B cell (primary cell): ENCODE results near the gene KCNN2. TPM values are rescaled to one million over a fixed set of nuclear protein-coding genes. Genes with fewer than 3 reads are reported as not detected.

ENCODE experiments used
- ATAC-seq: fragments of 200-7000 bp; cut with Tn5 transposase; one replicate; pipeline ENCODE4 v1.10.0; 2021; ENCODE audit warnings: low read depth, mild to moderate bottlenecking, moderate number of reproducible peaks, moderate library complexity
- CTCF ChIA-PET: fragments of 350-600 bp; sonication (Branson Sonifier 250); formaldehyde crosslinking; loops from one replicate; lab custom pipeline; 2021; ENCODE audit warnings: antibody characterized with exemption, inconsistent platforms; lab: Charles Lee
- POLR2A ChIA-PET: fragments of 350-600 bp; sonication (Branson Sonifier 250); formaldehyde crosslinking; loops from one replicate; lab custom pipeline; 2021; ENCODE audit warnings: antibody characterized with exemption; lab: Charles Lee
- DNase-seq: peaks from one replicate; pipeline ENCODE4 v3.0.0; 2013
- H2AFZ ChIP-seq: 2 replicates; pipeline ENCODE4 v1.6.1; 2012; ENCODE audit warnings: mild to moderate bottlenecking, low read depth, low read length; ENCODE audit not compliant: insufficient read depth, poor library complexity, severe bottlenecking
- H3K27ac ChIP-seq, 2 donors: 1 replicate in 1 of 2; 2 replicates in 1 of 2; pipeline ENCODE4 v1.5.1; 2012 to 2013; ENCODE audit warnings: low read length in 2 of 2, mild to moderate bottlenecking in 2 of 2, moderate library complexity in 1 of 2
- H3K27me3 ChIP-seq, 4 experiments: fragments of 200-600 bp in 1 of 4; sonication (generic) in 1 of 4; replicated peaks in 1 of 4; 1 replicate in 2 of 4; 2 replicates in 2 of 4; pipeline versions ENCODE4 v1.6.1 to v1.7.0; 2013 to 2016; ENCODE audit warnings: low read length in 3 of 4, mild to moderate bottlenecking in 2 of 4, mixed read lengths in 1 of 4, moderate library complexity in 1 of 4; ENCODE audit not compliant: insufficient read depth in 4 of 4, control insufficient read depth in 3 of 4; ENCODE audit errors: control extremely low read depth in 1 of 4
- H3K36me3 ChIP-seq, 2 experiments: replicated peaks in 1 of 2; 1 replicate in 1 of 2; 2 replicates in 1 of 2; pipeline versions ENCODE4 v1.6.1 to v1.7.1; 2013; ENCODE audit warnings: low read length in 1 of 2; ENCODE audit not compliant: insufficient read depth in 2 of 2, control insufficient read depth in 1 of 2; ENCODE audit errors: control extremely low read depth in 1 of 2, extremely low read depth in 1 of 2
- H3K4me1 ChIP-seq, 2 donors: fragments of 200-600 bp in 1 of 2; sonication (generic) in 1 of 2; 1 replicate in 1 of 2; 2 replicates in 1 of 2; pipeline versions ENCODE4 v1.5.1 to v1.6.1; 2013 to 2017; ENCODE audit warnings: low read length in 2 of 2; ENCODE audit not compliant: control insufficient read depth in 2 of 2, insufficient read depth in 2 of 2
- H3K4me2 ChIP-seq: replicated peaks from 2 replicates; pipeline ENCODE3; 2012; ENCODE audit warnings: mild to moderate bottlenecking, low read depth, low read length; ENCODE audit not compliant: poor library complexity, severe bottlenecking
- H3K4me3 ChIP-seq, 5 experiments: fragments of 200-600 bp in 1 of 5; sonication (generic) in 1 of 5; 1 replicate in 3 of 5; 2 replicates in 2 of 5; pipeline versions ENCODE4 v1.5.1 to v1.7.0; 2011 to 2016; ENCODE audit warnings: low read length in 4 of 5, mild to moderate bottlenecking in 4 of 5, low read depth in 2 of 5, control low read depth in 1 of 5, moderate library complexity in 1 of 5; ENCODE audit not compliant: insufficient read depth in 1 of 5; ENCODE audit errors: control extremely low read depth in 1 of 5, extremely low read depth in 1 of 5
- H3K79me2 ChIP-seq: fragments of 200-600 bp; sonication (generic); one replicate; pipeline ENCODE4 v1.6.0; 2016; ENCODE audit warnings: low read length; ENCODE audit not compliant: control insufficient read depth, insufficient read depth
- H3K9ac ChIP-seq: fragments of 200-600 bp; sonication (generic); 2 replicates; pipeline ENCODE4 v1.6.1; 2017; ENCODE audit warnings: mild to moderate bottlenecking, low read length, moderate library complexity
- H3K9me3 ChIP-seq, 3 donors: one replicate each; pipeline versions ENCODE4 v1.6.1 to v1.7.1; 2013; ENCODE audit warnings: low read length in 2 of 3; ENCODE audit not compliant: control insufficient read depth in 2 of 3, insufficient read depth in 1 of 3; ENCODE audit errors: control extremely low read depth in 1 of 3
- H4K20me1 ChIP-seq: 2 replicates; pipeline ENCODE4 v1.6.0; 2012; ENCODE audit warnings: mild to moderate bottlenecking, low read length; ENCODE audit not compliant: insufficient read depth, control insufficient read depth, poor library complexity, severe bottlenecking
- H3K27ac Mint-ChIP-seq: one replicate; pipeline ENCODE4 v1.8.0; 2021; ENCODE audit warnings: mixed read lengths
- H3K27me3 Mint-ChIP-seq: one replicate; pipeline ENCODE4 v1.8.0; 2021; ENCODE audit warnings: mixed read lengths
- H3K4me1 Mint-ChIP-seq: one replicate; pipeline ENCODE4 v1.8.0; 2021; ENCODE audit warnings: mixed read lengths
- H3K4me3 Mint-ChIP-seq: one replicate; pipeline ENCODE4 v1.8.0; 2021; ENCODE audit warnings: mixed read lengths
- H3K9me3 Mint-ChIP-seq: one replicate; pipeline ENCODE4 v1.8.0; 2022; ENCODE audit warnings: mixed read lengths; ENCODE audit not compliant: insufficient read depth
- EZH2 ChIP-seq: IDR thresholded peaks from 2 replicates; pipeline ENCODE4 v1.6.1; 2012; ENCODE audit warnings: borderline replicate concordance, low read depth, mild to moderate bottlenecking, moderate library complexity, low read length; ENCODE audit not compliant: insufficient read depth, poor library complexity, severe bottlenecking
- WGBS: methylation state at CpG from one replicate; pipeline ENCODE4 v1.1.5; 2013; ENCODE audit warnings: missing lambda C conversion rate; ENCODE audit not compliant: insufficient coverage; 5-methylcytosine and 5-hydroxymethylcytosine counted together
- intact Hi-C: fragments of 100-400 bp; cut with micrococcal nuclease; formaldehyde crosslinking; loops from one replicate; pipeline ENCODE4 v1.10.0; 2022
- polyA plus RNA-seq: library from polyadenylated mRNA; depleted of rRNA; stranded (reverse); fragments of >200 nt; gene quantifications from 2 replicates; pipeline ENCODE4 v1.2.3, GENCODE V29; 2012
- total RNA-seq, 2 donors: library from RNA; stranded (reverse); fragments of 120-200 nt in 1 of 2; gene quantifications; 1 replicate in 1 of 2; 2 replicates in 1 of 2; pipeline versions ENCODE4 v1.2.3 to v1.2.4, GENCODE V29; 2013 to 2022
- TF ChIP-seq, protein P1 (sequence below): fragments of 200-600 bp; IDR thresholded peaks from one replicate; pipeline ENCODE4 v1.8.0; 2022; ENCODE audit warnings: antibody characterized with exemption, mild to moderate bottlenecking

Gene KCNN2
- total and polyA plus RNA-seq, 2 donors (not counting 1 experiment from before 2014, with no cell fraction given): not detected

DNA sequence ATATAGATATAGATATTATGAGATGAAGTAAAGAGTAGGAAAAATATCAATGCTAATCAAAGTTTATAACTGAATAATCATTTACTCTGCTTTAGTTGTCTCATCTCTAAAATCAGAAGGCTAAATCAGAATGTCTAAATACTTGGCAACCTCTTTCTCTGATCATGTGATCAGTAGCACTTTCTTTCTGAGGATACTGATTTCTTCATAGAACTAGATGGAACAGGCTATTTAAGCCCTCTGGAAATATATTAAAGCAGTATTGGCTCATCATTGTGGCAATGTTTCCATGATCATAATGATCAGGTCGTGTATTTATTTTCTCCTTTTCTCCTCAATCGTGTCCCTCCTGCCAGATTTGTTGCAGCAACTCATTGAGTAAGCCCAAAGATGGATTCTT is 109.7 kb downstream of the KCNN2 start:
- intact Hi-C loops: no loop called here
- POLR2A ChIA-PET: no interaction called here
- no peaks in the 10 kb centered on the region for H3K79me2 ChIP-seq
- H3K9me3 Mint-ChIP-seq: no peaks in the 10 kb centered on the region
- CTCF ChIA-PET: no interaction called here
- WGBS: 85% methylated on average over 2 of the region's 2 CpGs
- ATAC-seq: no peak
- H3K27me3 ChIP-seq: no peaks in the 10 kb centered on the region
- H2AFZ ChIP-seq: no peak overlapping the region
- H3K27ac ChIP-seq: no peak overlapping the region
- H3K4me1 Mint-ChIP-seq: no peaks in the 10 kb centered on the region
- no peak overlapping the region for H3K27ac Mint-ChIP-seq
- no peak overlapping the region for H3K9ac ChIP-seq
- H4K20me1 ChIP-seq: no peaks in the 10 kb centered on the region
- no peak for TF ChIP-seq EZH2
- TF ChIP-seq, protein P1, sequence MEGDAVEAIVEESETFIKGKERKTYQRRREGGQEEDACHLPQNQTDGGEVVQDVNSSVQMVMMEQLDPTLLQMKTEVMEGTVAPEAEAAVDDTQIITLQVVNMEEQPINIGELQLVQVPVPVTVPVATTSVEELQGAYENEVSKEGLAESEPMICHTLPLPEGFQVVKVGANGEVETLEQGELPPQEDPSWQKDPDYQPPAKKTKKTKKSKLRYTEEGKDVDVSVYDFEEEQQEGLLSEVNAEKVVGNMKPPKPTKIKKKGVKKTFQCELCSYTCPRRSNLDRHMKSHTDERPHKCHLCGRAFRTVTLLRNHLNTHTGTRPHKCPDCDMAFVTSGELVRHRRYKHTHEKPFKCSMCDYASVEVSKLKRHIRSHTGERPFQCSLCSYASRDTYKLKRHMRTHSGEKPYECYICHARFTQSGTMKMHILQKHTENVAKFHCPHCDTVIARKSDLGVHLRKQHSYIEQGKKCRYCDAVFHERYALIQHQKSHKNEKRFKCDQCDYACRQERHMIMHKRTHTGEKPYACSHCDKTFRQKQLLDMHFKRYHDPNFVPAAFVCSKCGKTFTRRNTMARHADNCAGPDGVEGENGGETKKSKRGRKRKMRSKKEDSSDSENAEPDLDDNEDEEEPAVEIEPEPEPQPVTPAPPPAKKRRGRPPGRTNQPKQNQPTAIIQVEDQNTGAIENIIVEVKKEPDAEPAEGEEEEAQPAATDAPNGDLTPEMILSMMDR: no peak
- no peak overlapping the region for H3K4me2 ChIP-seq
- no peaks in the 10 kb centered on the region for H3K36me3 ChIP-seq
- peaks cover 0 to 3% (median 0%) of the 10 kb centered on the region in 3 donors for H3K9me3 ChIP-seq
- no peaks in the 10 kb centered on the region for H3K4me1 ChIP-seq
- no peaks in the 10 kb centered on the region for H3K27me3 Mint-ChIP-seq
- DNase-seq: no peak
- H3K4me3 ChIP-seq: no peak overlapping the region
- no peak overlapping the region for H3K4me3 Mint-ChIP-seq

DNA sequence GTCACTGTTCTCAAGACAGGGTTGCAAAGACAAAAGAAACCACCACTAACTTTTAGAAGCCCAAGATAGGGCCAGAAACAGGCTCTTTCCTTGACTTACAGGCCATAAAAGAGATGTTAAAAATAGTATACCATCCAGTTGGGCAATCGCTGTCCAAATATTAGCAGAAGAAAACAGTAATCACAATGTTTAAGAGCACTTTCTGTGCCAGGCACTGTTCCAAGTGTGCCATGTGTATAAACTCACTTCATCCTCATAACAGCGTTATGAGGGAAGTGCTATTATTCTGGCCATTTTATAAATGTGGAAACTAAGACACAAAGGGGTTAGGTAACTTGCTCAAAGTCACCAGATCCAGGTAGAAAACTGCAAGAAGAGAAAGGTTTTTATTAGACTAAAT is 111.7 kb downstream of the KCNN2 start:
- intact Hi-C loops: no loop called here
- no peaks in the 10 kb centered on the region for H4K20me1 ChIP-seq
- no peak for TF ChIP-seq EZH2
- TF ChIP-seq, protein P1: no peak
- WGBS: no CpG with 5 or more reads among the region's 2 CpGs
- H3K4me1 ChIP-seq: no peaks in the 10 kb centered on the region
- no peak for DNase-seq
- no peaks in the 10 kb centered on the region for H3K27me3 Mint-ChIP-seq
- H3K4me1 Mint-ChIP-seq: no peaks in the 10 kb centered on the region
- H3K27ac Mint-ChIP-seq: no peak overlapping the region
- no peaks in the 10 kb centered on the region for H3K79me2 ChIP-seq
- no peaks in the 10 kb centered on the region for H3K27me3 ChIP-seq
- H3K36me3 ChIP-seq: no peaks in the 10 kb centered on the region
- H3K9me3 ChIP-seq: peaks cover 0 to 4% (median 0%) of the 10 kb centered on the region in 3 donors
- ChIA-PET POLR2A (no interaction called here), CTCF (no interaction called here)
- no peak overlapping the region for H2AFZ ChIP-seq
- H3K4me3 Mint-ChIP-seq: no peak overlapping the region
- no peak overlapping the region for H3K4me2 ChIP-seq
- H3K4me3 ChIP-seq: no peak overlapping the region
- no peak overlapping the region for H3K27ac ChIP-seq
- ATAC-seq: no peak
- H3K9ac ChIP-seq: no peak overlapping the region
- H3K9me3 Mint-ChIP-seq: no peaks in the 10 kb centered on the region
